Psoas muscle (tissue), 8 donors: ENCODE data around the gene UBE2I. TPM values are rescaled to one million over a fixed set of nuclear protein-coding genes. Genes with fewer than 3 reads are reported as not detected.
"Not testable (repeated sequence)": the region's sequence is repeated elsewhere in the genome, so short reads cannot be mapped to it uniquely, and the experiment has no call there.

Experiments used
- ATAC-seq, 4 donors: fragments of 200-7000 bp; cut with Tn5 transposase; one replicate each; pipeline ENCODE4 v1.9.1; 2020; ENCODE audit warnings: moderate library complexity in 3 of 4, mild to moderate bottlenecking in 2 of 4
- DNase-seq, 2 donors: peaks; one replicate each; pipeline ENCODE4 v3.0.0-alpha.2; 2020
- H3K27ac ChIP-seq: fragments of 200-600 bp; one replicate; pipeline ENCODE4 v1.8.0; 2022
- H3K27me3 ChIP-seq, 3 donors: fragments of 200-600 bp in 1 of 3; one replicate each; pipeline versions ENCODE4 v1.6.1 to v1.8.0; 2013 to 2022; ENCODE audit warnings: low read length in 2 of 3, mild to moderate bottlenecking in 2 of 3, moderate library complexity in 1 of 3; ENCODE audit not compliant: insufficient read depth in 3 of 3
- H3K36me3 ChIP-seq, 2 donors: fragments of 200-600 bp in 1 of 2; one replicate each; pipeline versions ENCODE4 v1.6.1 to v1.8.0; 2013 to 2022; ENCODE audit warnings: low read depth in 1 of 2, mild to moderate bottlenecking in 1 of 2, moderate library complexity in 1 of 2; ENCODE audit not compliant: insufficient read depth in 1 of 2
- H3K4me1 ChIP-seq: fragments of 200-600 bp; one replicate; pipeline ENCODE4 v1.8.0; 2022
- H3K4me3 ChIP-seq: fragments of 200-600 bp; one replicate; pipeline ENCODE4 v1.8.0; 2022; ENCODE audit warnings: mild to moderate bottlenecking
- H3K9me3 ChIP-seq: fragments of 200-600 bp; one replicate; pipeline ENCODE4 v1.8.0; 2022
- CTCF ChIP-seq: fragments of 200-600 bp; IDR thresholded peaks from one replicate; pipeline ENCODE4 v1.8.0; 2022; ENCODE audit warnings: antibody characterized with exemption
- WGBS, 3 donors: extraction: QIAGEN DNeasy Blood & Tissue Kit; methylation state at CpG; one replicate each; pipeline versions ENCODE4 v1.1.6 to v1.1.7; 2013; 5-methylcytosine and 5-hydroxymethylcytosine counted together
- intact Hi-C, 2 donors: fragments of 100-400 bp; cut with DNase I; formaldehyde crosslinking; loops; one replicate each; pipeline versions ENCODE4 v1.11.0 to v1.14.2; 2022
- polyA plus RNA-seq, 3 donors: library from polyadenylated mRNA; stranded (reverse); fragments of 200-250 nt; gene quantifications; one replicate each; pipeline ENCODE4 v1.2.3, GENCODE V29; 2013
- total RNA-seq, 4 donors: library from RNA; stranded (reverse); fragmentation: NEBNext Ultra II Directional in 2 of 4; extraction: Animal tissue kit (Norgen Biotek cat#: 25700) in 2 of 4; gene quantifications; one replicate each; pipeline versions ENCODE4 v1.2.1 to v1.2.4, GENCODE V29; 2021 to 2023
- donor health status: healthy with polysubstance abuse.
- donor health status: DM: no; HTN: no; CAD: no; lungs with moderate emphysema.
- donor health status: Bipolar disorder and iron deficiency.
- donor health status: healthy.
- donor health status: DM: yes; HTN: yes; CAD: no.
- donor health status: DM: no; HTN: no; CAD: no.
- donor health status: DM: no; HTN: no; CAD: no.
- donor health status: DM: yes; HTN: yes; CAD: no.

The UBE2I gene
- total and polyA plus RNA-seq, 7 donors = 46.2 to 101 (median 55.6) TPM

- Histone ChIP-seq H3K27ac (no peak overlapping the region), H3K4me3 (no peak overlapping the region), H3K9me3 (no peaks in the 10 kb centered on the region), H3K27me3 (peaks cover 0 to 7% (median 5%) of the 10 kb centered on the region in 3 donors), H3K4me1 (no peaks in the 10 kb centered on the region), H3K36me3 (peaks cover 4 to 30% of the 10 kb centered on the region in 2 donors)
- TF ChIP-seq CTCF = no peak
- ATAC-seq (no peak), DNase-seq (no peak)
- intact Hi-C loops = no loop called here
- 55 to 60% (median 58%) methylated on average over 5 of the region's 5 CpGs for WGBS, 3 donors
These were observed 18.1 kb downstream of the UBE2I start for GRCh38 chr16:1327619-1327947.

- WGBS, 3 donors = 86 to 87% (median 87%) methylated on average over 20 of the region's 20 CpGs
- peaks cover 0 to 11% (median 10%) of the 10 kb centered on the region in 3 donors for H3K27me3 ChIP-seq
- H3K4me3 ChIP-seq, DNase-seq, intact Hi-C loops, H3K4me1 ChIP-seq, H3K27ac ChIP-seq, H3K9me3 ChIP-seq, ATAC-seq: not testable (repeated sequence)
- peaks cover 4 to 28% of the 10 kb centered on the region in 2 donors for H3K36me3 ChIP-seq
These were observed 18.7 kb downstream of the UBE2I start for GRCh38 chr16:1328136-1328535.

- peaks cover 4 to 20% of the 10 kb centered on the region in 2 donors for H3K36me3 ChIP-seq
- 92 to 93% (median 92%) methylated on average over 10 of the region's 10 CpGs for WGBS, 3 donors
- DNase-seq, H3K27ac ChIP-seq, H3K4me1 ChIP-seq, H3K9me3 ChIP-seq, ATAC-seq, intact Hi-C loops, H3K4me3 ChIP-seq: not testable (repeated sequence)
- H3K27me3 ChIP-seq = peaks cover 0 to 18% (median 16%) of the 10 kb centered on the region in 3 donors
These were observed 19.5 kb downstream of the UBE2I start for GRCh38 chr16:1328961-1329360.

GRCh38 chr16:1330260-1330914 lies 21.0 kb downstream of the UBE2I start:
- Histone ChIP-seq H3K27ac (no peak overlapping the region), H3K36me3 (peaks cover 0 to 6% of the 10 kb centered on the region in 2 donors), H3K4me1 (no peaks in the 10 kb centered on the region), H3K4me3 (no peak overlapping the region), H3K27me3 (peaks cover 0 to 30% (median 22%) of the 10 kb centered on the region in 3 donors), H3K9me3 (no peaks in the 10 kb centered on the region)
- ATAC-seq (no peak), DNase-seq (no peak)
- intact Hi-C loops = no loop called here
- peak; percentile 36 for TF ChIP-seq CTCF
- 52 to 64% (median 63%) methylated on average over 15 to 17 of the region's 17 CpGs for WGBS, 3 donors

GRCh38 chr16:1330931-1331711 lies 21.7 kb downstream of the UBE2I start:
- TF ChIP-seq CTCF = no peak
- intact Hi-C loops = no loop called here
- WGBS, 3 donors = 38 to 43% (median 40%) methylated on average over 22 of the region's 22 CpGs
- Histone ChIP-seq H3K27me3 (peaks cover 0 to 30% (median 24%) of the 10 kb centered on the region in 3 donors), H3K9me3 (no peaks in the 10 kb centered on the region), H3K27ac (no peak overlapping the region), H3K4me3 (peak overlapping the region; percentile 59), H3K36me3 (no peaks in the 10 kb centered on the region), H3K4me1 (no peaks in the 10 kb centered on the region)
- no peak for ATAC-seq
- no peak for DNase-seq
